PC-3 (cell line): ENCODE results near the gene FBN3.

Experiments
- CTCF ChIP-seq: fragments of 300-600 bp; sonication (generic); conservative IDR thresholded peaks from 2 replicates; pipeline ENCODE4 v1.5.1; 2017; ENCODE audit warnings: antibody characterized with exemption, low read depth, mild to moderate bottlenecking, low read length
- EZH2 ChIP-seq: fragments of 300-600 bp; sonication (generic); IDR thresholded peaks from one replicate; pipeline ENCODE4 v1.6.1; 2017; ENCODE audit warnings: antibody characterized with exemption, mild to moderate bottlenecking, low read length; ENCODE audit not compliant: unreplicated experiment

- no peak for TF ChIP-seq CTCF
- no peak for TF ChIP-seq EZH2
Measured at GRCh38 chr19:8148088-8148409, 1.3 kb downstream of the FBN3 start.
